ENCODE measurements around the gene FADS3.

DNA sequence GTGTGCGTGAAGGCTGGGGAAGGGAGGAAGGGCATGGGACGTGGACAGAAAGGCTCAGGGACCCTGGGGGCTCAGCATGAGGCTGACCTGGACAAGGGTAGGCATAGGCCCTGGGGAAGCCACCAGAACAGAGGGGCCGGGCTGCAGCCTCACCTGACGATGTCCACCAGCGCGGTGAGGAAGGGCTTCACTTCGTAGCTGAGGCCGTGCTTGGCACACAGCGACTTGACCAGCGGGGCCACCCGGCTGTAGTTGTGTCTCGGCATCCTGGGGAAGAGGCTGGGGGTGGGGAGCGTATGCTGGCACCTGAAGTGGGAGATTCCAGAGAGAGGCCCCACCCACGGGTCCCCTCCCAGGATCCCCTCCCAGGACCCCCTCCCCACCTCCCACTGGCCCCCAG lies 15.6 kb downstream of the FADS3 start:
- TF ChIP-seq, protein P1, sequence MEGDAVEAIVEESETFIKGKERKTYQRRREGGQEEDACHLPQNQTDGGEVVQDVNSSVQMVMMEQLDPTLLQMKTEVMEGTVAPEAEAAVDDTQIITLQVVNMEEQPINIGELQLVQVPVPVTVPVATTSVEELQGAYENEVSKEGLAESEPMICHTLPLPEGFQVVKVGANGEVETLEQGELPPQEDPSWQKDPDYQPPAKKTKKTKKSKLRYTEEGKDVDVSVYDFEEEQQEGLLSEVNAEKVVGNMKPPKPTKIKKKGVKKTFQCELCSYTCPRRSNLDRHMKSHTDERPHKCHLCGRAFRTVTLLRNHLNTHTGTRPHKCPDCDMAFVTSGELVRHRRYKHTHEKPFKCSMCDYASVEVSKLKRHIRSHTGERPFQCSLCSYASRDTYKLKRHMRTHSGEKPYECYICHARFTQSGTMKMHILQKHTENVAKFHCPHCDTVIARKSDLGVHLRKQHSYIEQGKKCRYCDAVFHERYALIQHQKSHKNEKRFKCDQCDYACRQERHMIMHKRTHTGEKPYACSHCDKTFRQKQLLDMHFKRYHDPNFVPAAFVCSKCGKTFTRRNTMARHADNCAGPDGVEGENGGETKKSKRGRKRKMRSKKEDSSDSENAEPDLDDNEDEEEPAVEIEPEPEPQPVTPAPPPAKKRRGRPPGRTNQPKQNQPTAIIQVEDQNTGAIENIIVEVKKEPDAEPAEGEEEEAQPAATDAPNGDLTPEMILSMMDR (conservative IDR thresholded peaks at IDR 0.05; ENCODE audit: low read depth in 2 of 2): no peak
- TF ChIP-seq POLR2AphosphoS5 (IDR thresholded peaks at IDR 0.05; ENCODE audit: low read depth): no peak
- TF ChIP-seq, protein P2, sequence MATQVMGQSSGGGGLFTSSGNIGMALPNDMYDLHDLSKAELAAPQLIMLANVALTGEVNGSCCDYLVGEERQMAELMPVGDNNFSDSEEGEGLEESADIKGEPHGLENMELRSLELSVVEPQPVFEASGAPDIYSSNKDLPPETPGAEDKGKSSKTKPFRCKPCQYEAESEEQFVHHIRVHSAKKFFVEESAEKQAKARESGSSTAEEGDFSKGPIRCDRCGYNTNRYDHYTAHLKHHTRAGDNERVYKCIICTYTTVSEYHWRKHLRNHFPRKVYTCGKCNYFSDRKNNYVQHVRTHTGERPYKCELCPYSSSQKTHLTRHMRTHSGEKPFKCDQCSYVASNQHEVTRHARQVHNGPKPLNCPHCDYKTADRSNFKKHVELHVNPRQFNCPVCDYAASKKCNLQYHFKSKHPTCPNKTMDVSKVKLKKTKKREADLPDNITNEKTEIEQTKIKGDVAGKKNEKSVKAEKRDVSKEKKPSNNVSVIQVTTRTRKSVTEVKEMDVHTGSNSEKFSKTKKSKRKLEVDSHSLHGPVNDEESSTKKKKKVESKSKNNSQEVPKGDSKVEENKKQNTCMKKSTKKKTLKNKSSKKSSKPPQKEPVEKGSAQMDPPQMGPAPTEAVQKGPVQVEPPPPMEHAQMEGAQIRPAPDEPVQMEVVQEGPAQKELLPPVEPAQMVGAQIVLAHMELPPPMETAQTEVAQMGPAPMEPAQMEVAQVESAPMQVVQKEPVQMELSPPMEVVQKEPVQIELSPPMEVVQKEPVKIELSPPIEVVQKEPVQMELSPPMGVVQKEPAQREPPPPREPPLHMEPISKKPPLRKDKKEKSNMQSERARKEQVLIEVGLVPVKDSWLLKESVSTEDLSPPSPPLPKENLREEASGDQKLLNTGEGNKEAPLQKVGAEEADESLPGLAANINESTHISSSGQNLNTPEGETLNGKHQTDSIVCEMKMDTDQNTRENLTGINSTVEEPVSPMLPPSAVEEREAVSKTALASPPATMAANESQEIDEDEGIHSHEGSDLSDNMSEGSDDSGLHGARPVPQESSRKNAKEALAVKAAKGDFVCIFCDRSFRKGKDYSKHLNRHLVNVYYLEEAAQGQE (IDR thresholded peaks at IDR 0.05; ENCODE audit: unreplicated experiment): no peak
- no peak for TF ChIP-seq ZNF114 (CRISPR knock-in tag; IDR thresholded peaks at IDR 0.05)
- TF ChIP-seq EZH2 (IDR thresholded peaks at IDR 0.05; ENCODE audit: low read depth, unreplicated experiment): no peak
- TF ChIP-seq EZH2phosphoT487 (IDR thresholded peaks at IDR 0.05; ENCODE audit: unreplicated experiment): no peak
- TF ChIP-seq NANOG (IDR thresholded peaks at IDR 0.05; ENCODE audit: borderline replicate concordance): no peak
- TF ChIP-seq CREB1 (CRISPR knock-in tag; IDR thresholded peaks at IDR 0.05; ENCODE audit: low read depth): no peak
- TF ChIP-seq, protein P3, sequence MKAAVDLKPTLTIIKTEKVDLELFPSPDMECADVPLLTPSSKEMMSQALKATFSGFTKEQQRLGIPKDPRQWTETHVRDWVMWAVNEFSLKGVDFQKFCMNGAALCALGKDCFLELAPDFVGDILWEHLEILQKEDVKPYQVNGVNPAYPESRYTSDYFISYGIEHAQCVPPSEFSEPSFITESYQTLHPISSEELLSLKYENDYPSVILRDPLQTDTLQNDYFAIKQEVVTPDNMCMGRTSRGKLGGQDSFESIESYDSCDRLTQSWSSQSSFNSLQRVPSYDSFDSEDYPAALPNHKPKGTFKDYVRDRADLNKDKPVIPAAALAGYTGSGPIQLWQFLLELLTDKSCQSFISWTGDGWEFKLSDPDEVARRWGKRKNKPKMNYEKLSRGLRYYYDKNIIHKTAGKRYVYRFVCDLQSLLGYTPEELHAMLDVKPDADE (IDR thresholded peaks at IDR 0.05): no peak
